Epidermal melanocyte (primary cell): ENCODE measurements around the gene GUCY2F.

Source experiments
- DNase-seq: peaks from one replicate; pipeline ENCODE4 v3.0.0; 2011; ENCODE audit warnings: low spot score; ENCODE audit not compliant: insufficient read length

GUCY2F gene

DNA sequence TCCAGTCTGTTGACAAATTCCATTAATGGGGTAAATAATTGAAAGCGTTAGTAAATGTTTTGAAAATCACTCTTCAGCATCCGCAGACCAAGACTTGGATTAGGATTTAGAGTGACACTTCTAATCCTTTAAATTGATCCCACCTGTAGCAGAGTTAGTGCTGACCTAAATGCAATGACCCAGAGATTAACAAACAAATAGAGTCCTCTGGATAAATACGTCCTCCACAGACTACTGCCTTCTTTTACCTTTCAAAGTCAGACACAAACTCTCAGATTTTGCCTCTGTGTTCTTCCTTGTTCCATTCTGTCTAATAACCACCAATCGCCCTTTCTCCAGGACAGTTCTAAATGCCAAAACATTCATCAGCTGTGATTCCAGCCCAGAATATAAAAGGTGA is at the start of gene GUCY2F:
GUCY2F (minus strand) TSS at position 101 of the 400 bp plus-strand sequence. CDS start 6,150 bp downstream, outside the sequence.
- DNase-seq = no peak

DNA sequence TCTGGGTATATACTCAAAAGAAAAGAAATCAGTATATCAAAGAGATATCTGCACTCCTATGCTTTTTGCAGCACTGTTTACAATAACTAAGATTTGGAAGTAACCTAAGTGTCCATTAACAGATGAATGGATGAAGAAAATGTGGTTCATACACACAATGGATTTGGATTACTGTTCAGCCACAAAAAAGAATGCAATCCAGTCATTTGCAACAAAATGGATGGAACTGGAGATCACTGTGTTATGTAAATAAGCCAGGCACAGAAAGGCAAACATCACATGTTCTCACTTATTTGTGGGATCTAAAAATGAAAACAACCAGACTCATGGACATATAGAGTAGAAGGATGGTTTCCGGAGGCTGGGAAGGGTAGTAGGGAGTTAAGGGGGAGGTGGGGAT is 37.1 kb upstream of the GUCY2F start:
- no peak for DNase-seq

DNA sequence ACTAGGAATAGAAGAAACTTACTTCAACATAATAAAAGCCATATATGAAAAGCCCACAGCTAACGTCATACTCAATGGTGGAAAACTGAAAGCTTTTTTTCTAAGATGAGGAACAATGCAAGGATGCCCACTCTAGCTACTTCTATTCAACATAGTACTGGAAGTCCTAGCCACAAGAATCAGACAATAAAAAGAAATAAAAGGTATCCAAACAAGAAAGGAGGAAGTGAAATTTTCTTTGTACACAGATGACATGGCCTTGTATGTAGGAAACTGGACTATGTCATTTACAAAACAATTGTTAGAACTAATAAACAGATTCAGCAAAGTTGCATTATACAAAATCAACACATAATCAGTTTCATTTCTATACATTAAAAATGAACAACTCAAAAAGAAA is 29.2 kb upstream of the GUCY2F start:
- DNase-seq = no peak

DNA sequence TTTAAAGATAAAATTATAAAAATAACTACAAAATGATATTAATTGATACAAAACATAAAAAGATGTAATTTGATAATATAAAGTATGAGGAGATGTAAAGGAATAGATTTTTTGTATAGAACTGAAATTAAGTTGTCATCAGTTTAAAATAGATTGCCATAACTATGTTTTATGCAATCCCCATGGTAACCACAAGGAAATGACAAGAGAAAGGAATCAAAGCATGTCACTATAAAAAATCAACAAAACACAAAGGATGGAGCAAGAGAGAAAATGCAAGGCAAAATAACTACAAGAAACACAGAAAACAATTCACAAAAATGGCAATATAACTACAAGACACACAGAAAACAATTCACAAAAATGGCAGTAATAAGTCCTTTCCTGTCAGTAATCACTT is 27.0 kb upstream of the GUCY2F start:
- DNase-seq = no peak

DNA sequence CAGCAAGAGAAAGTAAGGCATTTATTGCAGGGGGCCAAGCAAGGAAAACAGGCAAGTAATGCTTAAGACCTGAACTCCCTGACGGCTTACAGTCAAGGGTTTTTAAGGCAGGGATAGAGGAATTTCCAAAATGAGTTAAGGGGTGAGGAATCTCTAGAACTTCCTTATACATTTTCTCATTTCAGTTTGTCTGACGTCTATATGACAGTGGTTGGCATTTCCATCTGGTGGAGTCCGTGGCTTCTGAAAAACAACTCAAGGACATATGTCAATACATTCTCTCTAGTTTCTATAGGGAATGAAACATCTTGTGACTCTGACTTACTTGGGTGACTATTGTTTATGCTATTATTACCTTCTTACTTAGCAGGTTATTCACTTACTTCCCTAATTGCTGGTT is 19.3 kb upstream of the GUCY2F start:
- no peak for DNase-seq

DNA sequence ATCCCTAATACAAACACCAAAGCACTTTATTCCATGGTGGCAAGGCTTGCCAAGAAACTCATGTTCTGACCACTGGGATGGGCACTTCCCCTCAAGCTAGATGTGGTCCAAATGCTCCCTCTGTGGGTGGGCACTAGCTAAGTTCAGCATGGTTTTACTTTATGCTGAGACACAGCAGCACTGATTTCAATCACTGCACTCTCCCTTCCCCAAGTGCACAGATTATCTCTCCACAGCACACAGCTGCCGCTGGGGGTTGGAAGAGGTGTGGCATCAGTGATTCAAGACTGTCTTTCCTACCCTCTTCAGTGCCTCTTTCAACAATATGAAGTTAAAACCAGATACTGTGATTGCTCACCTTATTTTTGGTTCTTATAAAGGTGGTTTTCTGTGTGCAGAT is 16.5 kb upstream of the GUCY2F start:
- DNase-seq = no peak

DNA sequence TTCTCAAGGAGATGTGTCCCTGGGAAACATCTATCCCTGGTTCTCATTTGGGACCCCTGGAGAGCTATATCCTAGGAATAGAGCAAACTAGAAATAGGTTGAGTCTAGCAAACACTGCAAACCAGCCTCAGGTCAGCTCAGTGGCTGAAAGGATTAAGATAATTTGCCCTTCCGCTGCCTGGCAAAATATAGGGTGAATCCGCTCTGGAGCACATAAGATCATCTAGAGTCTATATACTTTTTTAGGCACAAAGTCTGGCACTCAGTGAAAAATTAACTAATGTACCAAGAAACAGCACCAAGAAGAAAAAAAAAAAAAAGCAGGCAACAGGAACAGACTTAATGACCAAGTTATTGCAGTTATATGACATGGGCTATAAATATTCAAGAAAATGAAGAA is 7.3 kb upstream of the GUCY2F start:
- no peak for DNase-seq

DNA sequence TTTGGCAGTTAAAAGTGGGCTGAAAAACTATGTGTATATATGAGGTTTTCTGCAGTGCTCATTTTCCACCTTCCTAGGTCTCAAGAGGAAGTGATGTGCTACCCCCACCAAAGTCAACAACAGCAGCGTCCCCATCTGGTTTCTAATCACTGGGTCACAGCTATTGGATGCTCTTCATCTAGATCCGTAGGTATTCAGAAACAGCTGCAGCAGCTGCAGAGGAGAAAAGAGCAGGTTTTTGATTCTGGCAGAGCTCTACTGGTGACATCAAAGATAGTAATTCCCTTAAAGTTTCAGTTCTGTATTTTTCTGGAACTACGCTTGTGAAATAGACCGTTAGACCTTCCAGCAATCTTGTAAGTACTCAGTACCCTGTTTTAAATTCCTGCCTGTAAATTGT is 5.8 kb upstream of the GUCY2F start:
- no peak for DNase-seq

DNA sequence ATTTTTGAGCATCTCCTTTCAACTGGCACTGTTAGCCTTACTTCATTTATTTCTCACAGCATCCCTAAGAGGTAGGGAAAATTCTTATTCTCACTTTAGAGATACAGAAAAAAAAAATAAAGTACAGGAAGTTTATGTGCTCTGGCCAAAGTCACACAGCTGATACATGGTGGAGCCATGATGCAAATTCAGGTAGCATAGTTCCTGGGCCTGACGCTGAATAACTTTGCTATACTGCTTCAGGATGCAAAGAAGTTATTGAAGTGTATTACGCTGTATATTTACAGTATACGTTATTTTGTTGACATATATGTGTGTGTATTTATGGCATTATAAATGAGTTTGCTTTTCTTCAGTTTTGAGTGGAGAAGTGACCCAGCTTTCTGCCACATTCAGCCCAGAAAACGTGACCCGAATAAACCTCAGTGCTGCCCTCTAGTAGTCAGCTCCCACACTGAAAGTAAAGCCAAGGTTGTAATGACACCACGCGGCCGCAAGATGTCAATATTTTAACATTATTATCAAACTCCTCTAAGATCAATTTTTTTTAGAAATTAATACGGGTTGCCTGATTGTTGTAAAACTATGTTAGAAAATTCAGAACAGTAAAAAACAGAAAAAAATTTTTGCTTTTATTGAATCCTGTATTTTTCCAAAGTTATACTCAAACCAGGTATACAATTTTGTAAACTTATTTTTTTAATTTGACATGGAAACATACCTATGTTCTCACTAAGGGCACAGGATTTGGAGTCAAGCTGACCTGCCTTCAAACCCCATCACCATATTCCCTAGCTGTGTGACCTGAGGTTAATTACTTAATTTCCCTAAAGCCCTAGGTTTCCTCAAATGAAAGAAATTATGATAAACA is 3.8 kb upstream of the GUCY2F start:
- no peak for DNase-seq

DNA sequence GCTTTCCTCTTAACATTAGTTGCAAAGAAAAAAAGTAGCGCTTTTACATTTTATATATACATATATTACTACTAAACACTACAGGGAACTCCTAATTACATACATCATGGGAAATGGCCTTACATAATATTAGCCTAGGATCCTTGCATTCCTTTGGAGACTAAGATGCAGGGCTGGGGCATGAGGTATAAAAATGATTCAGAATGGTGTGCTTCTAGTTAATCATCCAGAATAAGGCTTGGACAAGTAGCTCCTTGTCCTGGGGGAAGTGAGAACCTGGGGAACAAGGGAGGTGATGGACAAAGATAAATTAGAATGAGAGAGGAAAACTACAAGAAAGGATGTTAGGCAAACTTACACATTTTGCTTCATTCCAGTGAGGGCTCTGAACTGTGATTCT is 3.0 kb upstream of the GUCY2F start:
- no peak for DNase-seq

DNA sequence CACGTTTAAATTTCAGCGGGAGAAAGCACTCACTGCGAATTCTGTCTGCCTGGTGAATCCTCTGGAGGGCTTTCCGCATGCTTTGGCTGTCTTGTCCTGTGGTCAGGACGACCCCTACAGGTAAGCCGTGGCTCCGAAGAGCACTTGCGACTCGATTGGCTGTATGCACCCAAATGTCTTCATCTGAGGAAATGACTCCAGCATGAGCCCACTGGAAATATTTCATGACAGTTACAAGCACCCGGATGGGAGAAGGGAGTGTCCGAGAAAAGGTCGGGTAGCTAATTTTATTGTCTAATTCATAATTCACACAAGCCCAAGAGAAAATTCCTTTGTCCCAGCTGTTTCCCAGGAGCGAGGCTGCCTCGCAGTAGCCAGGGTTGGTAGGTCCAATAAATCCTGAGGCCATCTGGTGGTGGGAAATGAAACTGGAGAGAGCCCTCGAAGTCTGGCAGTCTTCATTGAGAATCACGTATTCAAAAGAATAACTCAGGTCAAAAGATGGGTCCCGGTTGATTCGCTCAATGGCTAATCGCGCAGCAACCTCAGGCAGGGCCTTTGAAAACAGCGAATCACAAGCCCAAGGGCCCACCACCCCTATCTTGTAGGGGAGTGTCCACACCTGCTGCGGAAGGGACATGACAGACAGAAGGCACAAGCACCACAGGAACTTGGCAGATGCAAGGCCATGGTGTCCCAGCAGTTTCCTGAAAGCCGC is 6.6 kb downstream of the GUCY2F start:
- peak; percentile 31 for DNase-seq

DNA sequence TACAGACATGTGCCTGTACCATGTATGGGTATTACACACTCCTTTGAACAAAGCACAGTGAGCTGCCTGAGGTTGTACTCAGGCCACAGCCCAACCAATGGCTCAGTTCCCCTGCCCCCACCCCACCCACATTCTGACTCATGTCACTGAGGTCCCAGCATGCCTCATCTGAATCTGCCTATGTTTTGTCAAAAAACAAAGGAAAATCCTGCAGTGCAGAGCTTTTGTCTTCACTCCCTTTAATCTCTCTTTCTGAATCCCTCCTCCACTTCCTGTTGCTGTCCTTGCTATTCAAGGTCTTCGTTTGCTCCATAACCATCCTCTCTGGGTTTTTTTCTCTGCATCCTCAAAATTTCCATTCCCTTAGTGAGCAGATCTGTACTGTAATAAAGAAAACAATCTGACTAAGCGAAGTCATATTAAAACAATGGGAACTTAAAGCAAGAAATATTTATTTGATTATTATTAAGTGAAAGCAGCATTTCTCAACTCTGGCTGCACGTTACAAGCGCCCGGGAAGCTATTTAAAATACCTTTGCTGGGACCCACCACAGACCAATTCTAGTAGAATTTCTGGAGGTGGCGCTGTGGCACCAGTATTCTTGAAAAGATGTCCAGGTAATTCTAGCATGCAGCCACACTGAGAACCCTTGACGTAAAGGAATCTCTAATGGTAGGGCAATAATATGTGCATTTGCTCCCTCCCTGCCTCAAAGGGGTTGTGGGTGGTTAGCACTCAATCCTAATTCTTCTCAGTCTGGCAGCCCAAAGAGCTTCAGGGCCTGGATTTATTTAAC is 8.7 kb downstream of the GUCY2F start:
- DNase-seq = no peak

DNA sequence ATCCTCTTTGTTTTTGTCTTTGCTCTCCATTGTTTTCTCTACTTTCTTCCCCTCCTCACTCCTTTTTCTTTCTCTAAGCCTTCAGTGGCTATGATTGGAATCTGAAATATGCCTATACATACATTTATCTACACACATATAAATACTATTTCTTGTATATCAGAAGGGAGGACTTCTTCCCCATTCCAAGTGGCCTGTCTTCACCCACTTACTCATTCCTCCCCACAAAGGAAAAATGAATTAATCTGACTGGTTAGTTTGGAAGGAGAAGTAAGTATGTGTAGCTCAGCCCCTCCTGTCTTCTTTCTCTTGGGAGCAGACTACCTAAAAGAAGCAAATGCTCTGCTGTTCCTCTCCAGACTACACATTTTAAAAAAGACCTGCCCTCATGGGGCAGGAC is 17.7 kb downstream of the GUCY2F start:
- DNase-seq = no peak

DNA sequence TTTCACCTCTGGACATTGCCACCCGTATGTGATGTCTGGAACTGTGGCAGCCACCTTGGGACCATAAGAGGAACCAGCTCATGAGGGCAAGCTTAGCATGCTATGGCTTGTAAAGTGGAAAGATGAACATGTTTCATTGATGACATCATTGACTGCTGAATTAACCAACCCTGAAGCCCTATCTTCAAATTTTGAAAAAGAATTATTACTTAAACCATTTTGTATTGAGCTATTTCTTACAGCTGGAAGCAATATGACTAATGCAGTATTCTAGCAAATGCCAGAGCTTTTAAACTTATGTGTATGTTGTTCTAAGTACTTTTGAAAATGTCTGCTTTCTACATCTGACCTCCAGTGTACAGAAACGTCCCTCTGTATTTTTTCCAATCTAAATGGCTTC is 18.1 kb downstream of the GUCY2F start:
- no peak for DNase-seq

DNA sequence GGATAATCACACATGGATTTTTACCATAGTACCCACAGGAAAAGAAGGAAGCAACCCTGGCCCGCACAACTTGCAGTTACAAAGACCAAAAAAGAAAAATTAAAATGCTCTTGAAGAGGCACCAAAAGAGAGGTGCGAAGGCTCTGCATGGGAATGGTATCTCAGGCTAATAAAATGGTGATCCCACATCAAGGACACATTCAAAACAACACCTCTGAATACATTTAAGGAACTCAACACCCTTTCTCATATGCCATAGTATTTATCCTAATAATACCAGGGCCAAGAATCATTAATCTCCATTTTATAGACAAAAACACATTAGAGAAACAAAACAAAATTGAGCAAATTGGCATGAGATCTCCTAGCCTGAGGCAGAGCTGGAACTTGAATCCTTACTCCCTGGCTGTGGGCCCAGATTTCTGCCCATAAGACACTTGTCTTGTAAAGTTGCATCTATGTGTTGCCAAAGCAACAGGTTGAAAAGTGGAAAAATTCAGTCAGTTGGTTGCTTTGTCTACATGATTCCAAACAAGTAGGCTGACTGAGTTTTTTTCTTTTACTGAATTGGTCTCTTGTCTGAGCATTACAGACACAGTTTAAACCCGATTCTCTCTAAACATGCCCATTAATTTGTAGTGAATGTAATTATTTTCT is 33.5 kb downstream of the GUCY2F start:
- peak; percentile 18 for DNase-seq

DNA sequence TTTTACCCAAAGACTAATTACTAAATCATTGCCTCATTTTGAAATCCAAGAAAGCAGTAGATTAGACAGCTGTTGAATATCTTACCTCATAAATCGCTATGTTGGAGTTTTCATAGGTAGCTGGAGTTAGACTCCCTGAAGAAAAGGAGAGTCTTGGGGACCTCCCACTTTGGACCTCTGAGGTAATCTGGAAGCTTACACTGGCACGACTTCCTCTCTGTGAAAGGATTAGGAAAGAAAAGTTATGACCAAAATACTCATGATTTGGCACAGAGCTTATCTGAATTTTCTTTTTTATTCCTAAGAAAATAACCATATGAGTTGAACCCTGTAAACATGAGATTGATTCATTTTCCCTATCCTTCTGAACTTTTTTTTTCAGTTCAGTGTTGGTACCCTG is 40.6 kb downstream of the GUCY2F start:
- no peak for DNase-seq

DNA sequence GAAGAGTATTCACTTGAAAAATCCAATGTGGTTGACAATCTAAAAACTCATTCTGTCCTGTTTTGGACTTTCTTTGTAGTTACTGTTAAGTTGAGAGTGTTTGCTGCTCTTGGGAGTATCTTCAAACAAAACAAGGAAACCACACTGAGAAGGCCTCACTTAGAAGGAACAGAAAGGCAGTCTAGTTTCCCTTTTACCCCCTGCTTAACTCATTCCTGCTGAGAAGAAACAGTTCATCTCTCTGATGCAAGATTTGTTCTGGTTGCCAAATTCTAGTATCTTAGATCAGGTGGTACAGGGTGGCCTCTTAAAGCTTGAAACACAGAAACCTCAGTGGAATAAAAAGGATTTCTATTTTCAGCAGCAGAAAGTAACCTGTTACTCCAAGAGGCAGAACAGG is 41.4 kb downstream of the GUCY2F start:
- no peak for DNase-seq

DNA sequence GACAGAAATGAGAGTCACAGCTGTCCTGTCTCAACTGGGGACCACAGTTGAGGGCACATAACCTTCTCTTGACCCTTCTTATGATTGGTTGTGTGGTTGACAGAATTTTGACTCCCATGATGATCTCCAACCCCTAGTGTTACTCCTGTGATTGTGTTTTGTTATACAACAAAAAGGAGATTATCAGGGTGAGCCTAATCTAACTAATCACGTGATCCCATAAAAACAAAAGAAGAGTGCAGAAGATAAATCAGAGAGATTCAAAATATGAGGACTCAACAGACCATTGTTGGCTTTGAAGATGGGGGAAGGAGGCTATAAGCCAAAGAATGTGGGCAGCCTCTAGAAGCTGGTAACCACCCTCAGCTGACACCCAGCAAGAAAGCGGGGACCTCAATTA is 72.7 kb downstream of the GUCY2F start:
- DNase-seq = no peak

DNA sequence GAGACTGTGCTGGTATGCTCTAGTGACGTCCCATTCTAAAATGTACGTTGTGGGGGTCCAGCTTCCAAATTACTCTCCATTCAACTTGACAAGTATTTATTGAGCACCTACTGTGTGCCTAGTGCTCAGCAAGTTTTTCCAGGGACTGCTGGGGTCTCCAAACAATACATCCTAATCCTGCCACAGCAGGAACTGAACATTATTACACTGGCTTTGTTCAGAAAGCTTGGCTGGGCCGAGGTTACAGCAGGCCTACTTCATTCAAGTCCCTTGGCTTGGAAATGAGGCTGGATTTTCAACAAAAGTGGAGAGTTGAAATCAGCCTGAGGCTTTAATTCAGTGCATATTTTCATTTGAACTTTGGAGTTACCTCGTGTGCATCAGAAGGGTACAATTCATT is 78.0 kb downstream of the GUCY2F start:
- no peak for DNase-seq

DNA sequence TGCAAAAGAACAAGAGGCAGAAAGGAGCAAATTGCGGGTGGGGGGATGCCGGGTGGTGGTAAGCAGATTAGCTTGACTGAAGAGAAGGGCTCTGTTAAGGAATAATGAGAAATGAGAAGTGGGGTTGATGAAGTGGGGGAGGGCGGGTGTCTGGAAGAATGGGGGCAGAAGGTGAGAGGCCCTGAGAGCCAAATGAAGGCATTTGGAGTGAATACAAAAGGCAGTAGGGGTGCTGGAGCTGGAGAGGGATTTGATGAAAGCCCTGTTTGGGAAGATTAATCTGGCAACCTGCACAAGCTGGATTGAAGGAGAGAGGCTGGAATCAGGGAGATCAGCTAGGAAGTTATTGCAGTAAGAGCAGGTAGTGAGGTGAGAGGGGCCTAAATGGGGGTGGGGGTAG is 82.1 kb downstream of the GUCY2F start:
- no peak for DNase-seq

DNA sequence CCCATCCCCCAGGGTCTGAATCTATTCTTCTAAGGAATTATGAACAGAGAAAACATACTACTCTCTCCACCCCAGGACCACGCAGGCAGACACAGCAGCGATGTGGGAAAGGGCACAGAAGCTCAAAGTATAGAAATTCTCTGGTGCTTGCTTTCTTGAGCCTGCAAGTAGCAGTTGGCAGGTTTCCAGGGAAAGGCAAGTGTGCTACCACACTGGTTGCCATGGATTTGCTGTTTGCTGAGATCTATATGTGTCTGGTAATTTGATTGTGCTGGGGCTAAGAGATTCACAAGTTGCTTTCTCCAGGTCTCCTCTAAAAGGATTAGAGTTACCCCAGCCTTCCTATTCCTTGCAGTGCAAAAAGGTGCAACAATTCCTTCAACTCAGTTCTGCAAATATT is 83.1 kb downstream of the GUCY2F start:
- no peak for DNase-seq

DNA sequence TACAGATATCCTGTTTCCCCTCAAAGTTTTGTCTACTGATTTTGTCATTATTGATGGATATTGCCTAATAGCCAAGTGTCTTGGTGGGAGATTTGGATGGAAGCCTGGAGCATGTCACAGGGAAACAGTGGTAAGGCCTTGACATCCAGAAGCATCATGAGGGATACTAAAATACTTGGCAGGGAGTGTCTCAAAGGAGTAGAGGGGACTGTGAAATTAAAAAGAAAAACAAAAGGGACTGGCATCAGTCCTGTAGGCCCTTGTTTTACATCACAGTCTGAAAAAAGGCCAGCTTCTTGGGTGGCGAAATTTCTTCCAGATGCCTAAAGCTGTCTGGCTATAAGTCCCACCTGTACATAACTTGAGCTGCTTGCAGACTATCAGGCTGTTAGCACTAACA is 83.8 kb downstream of the GUCY2F start:
- DNase-seq = no peak
